GM12872 (cell line): ENCODE results near the gene VWA5B1.

Experiments
- TF ChIP-seq, protein P1 (sequence below): IDR thresholded peaks from 3 replicates; pipeline ENCODE4 v1.5.1; 2011; ENCODE audit warnings: low read depth, mild to moderate bottlenecking, low read length, moderate library complexity; ENCODE audit not compliant: insufficient read depth

VWA5B1 gene

DNA sequence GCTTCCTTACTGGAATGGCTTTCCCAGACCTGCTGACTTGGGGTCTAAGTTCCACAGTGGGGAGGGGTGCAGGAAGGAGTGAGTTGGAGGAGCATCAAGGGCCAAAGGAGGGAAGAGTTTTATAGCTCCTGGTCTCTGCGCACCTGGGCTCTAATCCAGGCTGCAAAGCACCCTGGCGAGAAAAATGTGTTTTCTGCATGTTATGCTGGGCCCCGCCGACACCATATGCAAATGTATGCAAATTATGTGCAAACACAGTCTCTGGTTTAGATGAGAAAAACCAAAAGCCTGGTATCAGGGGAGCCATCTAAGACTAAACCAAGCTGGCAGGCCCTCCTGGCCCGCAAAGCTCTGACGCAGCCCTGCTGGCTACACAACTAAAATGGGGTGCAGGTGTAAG, 95.0 kb downstream of the VWA5B1 start:
- TF ChIP-seq, protein P1, sequence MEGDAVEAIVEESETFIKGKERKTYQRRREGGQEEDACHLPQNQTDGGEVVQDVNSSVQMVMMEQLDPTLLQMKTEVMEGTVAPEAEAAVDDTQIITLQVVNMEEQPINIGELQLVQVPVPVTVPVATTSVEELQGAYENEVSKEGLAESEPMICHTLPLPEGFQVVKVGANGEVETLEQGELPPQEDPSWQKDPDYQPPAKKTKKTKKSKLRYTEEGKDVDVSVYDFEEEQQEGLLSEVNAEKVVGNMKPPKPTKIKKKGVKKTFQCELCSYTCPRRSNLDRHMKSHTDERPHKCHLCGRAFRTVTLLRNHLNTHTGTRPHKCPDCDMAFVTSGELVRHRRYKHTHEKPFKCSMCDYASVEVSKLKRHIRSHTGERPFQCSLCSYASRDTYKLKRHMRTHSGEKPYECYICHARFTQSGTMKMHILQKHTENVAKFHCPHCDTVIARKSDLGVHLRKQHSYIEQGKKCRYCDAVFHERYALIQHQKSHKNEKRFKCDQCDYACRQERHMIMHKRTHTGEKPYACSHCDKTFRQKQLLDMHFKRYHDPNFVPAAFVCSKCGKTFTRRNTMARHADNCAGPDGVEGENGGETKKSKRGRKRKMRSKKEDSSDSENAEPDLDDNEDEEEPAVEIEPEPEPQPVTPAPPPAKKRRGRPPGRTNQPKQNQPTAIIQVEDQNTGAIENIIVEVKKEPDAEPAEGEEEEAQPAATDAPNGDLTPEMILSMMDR: no peak

GRCh38 chr1:20386323-20387081, 95.8 kb downstream of the VWA5B1 start:
- TF ChIP-seq, protein P1: no peak

- TF ChIP-seq, protein P1: no peak
These were observed 98.9 kb downstream of the VWA5B1 start for GRCh38 chr1:20389571-20389970.

- TF ChIP-seq, protein P1: no peak
These were observed 100.1 kb downstream of the VWA5B1 start for GRCh38 chr1:20390589-20391331.

GRCh38 chr1:20395255-20395654, 104.6 kb downstream of the VWA5B1 start:
- TF ChIP-seq, protein P1: no peak

DNA sequence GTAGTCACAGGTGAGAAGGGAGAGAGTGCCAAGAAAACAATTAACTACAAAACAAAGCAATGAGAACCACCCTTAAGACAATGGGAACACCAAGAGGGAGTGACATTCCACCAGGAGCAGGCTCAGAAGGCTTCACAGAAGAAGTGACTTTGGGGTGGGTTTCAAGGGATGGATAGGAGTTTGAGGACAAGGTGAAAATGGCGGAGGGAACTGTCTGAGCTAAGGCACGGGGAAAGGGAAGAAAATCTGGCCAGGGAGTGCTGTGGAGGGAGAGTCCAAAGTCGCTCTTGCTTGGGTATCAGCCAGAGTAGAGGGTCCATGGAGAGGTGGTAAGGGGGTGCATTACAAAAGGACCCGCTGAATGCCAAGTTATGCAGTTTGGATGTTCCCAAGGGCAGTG, 108.1 kb downstream of the VWA5B1 start:
- TF ChIP-seq, protein P1: no peak

DNA sequence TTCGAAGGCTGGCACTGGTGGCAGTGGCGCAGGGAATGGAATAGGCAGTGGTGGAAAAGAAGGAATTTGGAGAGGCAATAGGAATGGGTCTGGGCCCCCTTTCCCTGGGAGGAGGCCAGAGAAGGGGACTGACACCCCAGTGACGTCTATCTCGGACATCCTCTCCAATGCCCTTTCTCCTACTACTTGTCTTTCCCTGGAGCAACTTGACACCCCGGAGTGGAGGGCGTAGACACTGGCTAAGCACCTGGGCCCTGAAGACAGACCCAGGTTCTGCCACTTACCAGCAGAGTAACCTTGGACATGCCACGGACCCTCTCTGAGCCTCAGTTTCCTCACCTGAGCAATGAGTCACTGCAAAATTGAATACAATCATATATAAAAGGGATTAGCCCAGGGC, 108.5 kb downstream of the VWA5B1 start:
- TF ChIP-seq, protein P1: no peak
